G401.6 (cell line): Measurements from ENCODE around the gene TMEM151B.

Source experiments
- FAIRE-seq: peaks from 2 replicates; lab custom pipeline; 2012; peaks lifted over from hg19 to GRCh38; lab: Jason Lieb, UNC

The TMEM151B gene

GRCh38 chr6:44251576-44252524 lies 18.4 kb upstream of the TMEM151B start:
- FAIRE-seq = no peak

- peak; percentile 31 for FAIRE-seq
These were observed 16.7 kb upstream of the TMEM151B start for GRCh38 chr6:44253307-44254101.

- FAIRE-seq = no peak
These were observed 15.8 kb upstream of the TMEM151B start for GRCh38 chr6:44254191-44255104.

- FAIRE-seq = no peak
These were observed 15.0 kb upstream of the TMEM151B start for GRCh38 chr6:44255105-44255808.

- no peak for FAIRE-seq
These were observed 14.1 kb upstream of the TMEM151B start for GRCh38 chr6:44255871-44256774.

GRCh38 chr6:44256775-44257024 lies 13.6 kb upstream of the TMEM151B start:
- FAIRE-seq = no peak

- FAIRE-seq = peak; percentile 25
These were observed 13.1 kb upstream of the TMEM151B start, which contains the start of gene SLC35B2 for GRCh38 chr6:44257025-44257752. Gene SLC35B2 (minus strand): TSS chr6:44257528. CDS start chr6:44257410, 118 bp downstream.

GRCh38 chr6:44257753-44258324 lies 12.4 kb upstream of the TMEM151B start:
- no peak for FAIRE-seq

- FAIRE-seq = no peak
These were observed 11.9 kb upstream of the TMEM151B start for GRCh38 chr6:44258325-44258863.

- no peak for FAIRE-seq
These were observed 11.3 kb upstream of the TMEM151B start for GRCh38 chr6:44258921-44259320.

- no peak for FAIRE-seq
These were observed 10.2 kb upstream of the TMEM151B start for GRCh38 chr6:44260011-44260410.

- FAIRE-seq = no peak
These were observed 9.6 kb upstream of the TMEM151B start for GRCh38 chr6:44260451-44261297.

- FAIRE-seq = no peak
These were observed 8.7 kb upstream of the TMEM151B start for GRCh38 chr6:44261581-44261980.

GRCh38 chr6:44262467-44263353 lies 7.5 kb upstream of the TMEM151B start:
- FAIRE-seq = no peak

GRCh38 chr6:44263354-44264100 lies 6.7 kb upstream of the TMEM151B start:
- FAIRE-seq = no peak
